ENCODE results near the gene CACNB4.

GRCh38 chr2:152072011-152072410 lies 26.8 kb downstream of the CACNB4 start:
- TF ChIP-seq RAD21 (conservative IDR thresholded peaks at IDR 0.05) (no peak), CTCF (IDR thresholded peaks at IDR 0.05; ENCODE audit: poor library complexity, severe bottlenecking) (no peak)
